ENCODE results near the gene LSM3. TPM values are rescaled to one million over a fixed set of nuclear protein-coding genes. Genes with fewer than 3 reads are reported as not detected.

The LSM3 gene
- total and polyA plus RNA-seq, 9 of the 15 experiments (the other 6 are each of a cell fraction or from before 2014, with no cell fraction given): 33.8 to 203 (median 61.2) TPM

DNA sequence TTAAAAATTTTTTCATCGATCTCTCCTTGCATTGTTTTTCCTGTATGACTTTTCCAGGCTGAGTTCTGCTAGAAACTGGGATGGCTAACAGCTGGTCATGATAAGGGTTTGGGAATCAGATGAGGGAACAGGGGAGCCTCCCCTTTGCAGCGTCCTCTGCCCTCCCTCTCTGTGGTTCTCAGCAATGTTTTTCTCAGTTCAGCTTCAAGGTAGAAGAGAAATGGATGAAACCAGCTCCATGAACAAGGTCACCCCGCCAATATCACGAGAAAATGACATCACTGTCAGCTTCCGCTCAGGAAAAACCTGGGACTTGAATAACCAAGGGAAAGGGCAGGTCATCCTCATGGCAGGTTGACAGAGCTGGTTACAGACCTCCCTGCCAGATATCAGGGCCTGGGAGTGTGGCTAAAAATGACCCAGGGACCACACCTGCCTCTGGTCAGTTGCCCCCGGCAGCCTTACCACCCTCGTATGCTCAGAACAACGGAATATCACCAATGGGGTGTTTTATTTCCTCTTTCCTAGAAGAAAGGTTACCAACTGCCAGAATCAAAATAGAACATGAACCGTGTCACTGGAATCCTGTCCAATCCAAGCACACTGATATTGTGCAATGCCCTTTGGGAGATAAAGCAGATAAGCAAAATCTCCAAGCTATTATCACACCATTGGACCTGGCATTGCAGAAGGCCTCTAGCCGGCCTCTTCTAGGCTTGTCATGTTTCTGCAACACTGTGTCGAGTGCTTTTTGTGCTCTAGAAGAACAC, 26.1 kb downstream of the LSM3 start (continued):
- TF ChIP-seq HEY1 (CRISPR knock-in tag; IDR thresholded peaks at IDR 0.05; ENCODE audit: borderline replicate concordance) (0 out of 2 replicates have a peak, but pooled peaks have one; percentile 13), ZKSCAN3 (CRISPR knock-in tag; IDR thresholded peaks at IDR 0.05) (no peak), HSF4 (CRISPR knock-in tag; IDR thresholded peaks at IDR 0.05; ENCODE audit: borderline replicate concordance) (no peak; the same call in 1 of the 2 replicates), PHB (CRISPR knock-in tag; IDR thresholded peaks at IDR 0.05) (no peak), RBM34 (IDR thresholded peaks at IDR 0.05; ENCODE audit: borderline replicate concordance, insufficient read depth, low read length) (no peak), ETV5 (CRISPR knock-in tag; IDR thresholded peaks at IDR 0.05; ENCODE audit: low read depth) (peak; percentile 64; the same call in 1 of the 2 replicates), ZC3H11A (IDR thresholded peaks at IDR 0.05; ENCODE audit: low read depth, low read length) (no peak), TSC22D4 (tag; IDR thresholded peaks at IDR 0.05) (no peak), ZNF12 (CRISPR knock-in tag; IDR thresholded peaks at IDR 0.05) (no peak), SMARCC2 (IDR thresholded peaks at IDR 0.05; ENCODE audit: low read depth) (0 out of 2 replicates have a peak, but pooled peaks have one; percentile 48), ASH1L (IDR thresholded peaks at IDR 0.05; ENCODE audit: borderline replicate concordance, low read depth, partially characterized antibody) (no peak), NCOR1 (IDR thresholded peaks at IDR 0.05) (peak; percentile 42), HDAC8 (tag; IDR thresholded peaks at IDR 0.05) (no peak), RBBP5 (IDR thresholded peaks at IDR 0.05; ENCODE audit: borderline replicate concordance, insufficient read depth, low read length, poor library complexity, severe bottlenecking) (no peak), KDM5B (IDR thresholded peaks at IDR 0.05; ENCODE audit: insufficient replicate concordance, low read depth, low read length) (no peak), ZNF76 (CRISPR knock-in tag; IDR thresholded peaks at IDR 0.05; ENCODE audit: borderline replicate concordance) (peak; percentile 74), TFAM (CRISPR knock-in tag; conservative IDR thresholded peaks at IDR 0.05) (no peak)
- TF ChIP-seq, protein P1, sequence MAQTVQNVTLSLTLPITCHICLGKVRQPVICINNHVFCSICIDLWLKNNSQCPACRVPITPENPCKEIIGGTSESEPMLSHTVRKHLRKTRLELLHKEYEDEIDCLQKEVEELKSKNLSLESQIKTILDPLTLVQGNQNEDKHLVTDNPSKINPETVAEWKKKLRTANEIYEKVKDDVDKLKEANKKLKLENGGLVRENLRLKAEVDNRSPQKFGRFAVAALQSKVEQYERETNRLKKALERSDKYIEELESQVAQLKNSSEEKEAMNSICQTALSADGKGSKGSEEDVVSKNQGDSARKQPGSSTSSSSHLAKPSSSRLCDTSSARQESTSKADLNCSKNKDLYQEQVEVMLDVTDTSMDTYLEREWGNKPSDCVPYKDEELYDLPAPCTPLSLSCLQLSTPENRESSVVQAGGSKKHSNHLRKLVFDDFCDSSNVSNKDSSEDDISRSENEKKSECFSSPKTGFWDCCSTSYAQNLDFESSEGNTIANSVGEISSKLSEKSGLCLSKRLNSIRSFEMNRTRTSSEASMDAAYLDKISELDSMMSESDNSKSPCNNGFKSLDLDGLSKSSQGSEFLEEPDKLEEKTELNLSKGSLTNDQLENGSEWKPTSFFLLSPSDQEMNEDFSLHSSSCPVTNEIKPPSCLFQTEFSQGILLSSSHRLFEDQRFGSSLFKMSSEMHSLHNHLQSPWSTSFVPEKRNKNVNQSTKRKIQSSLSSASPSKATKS (CRISPR knock-in tag; IDR thresholded peaks at IDR 0.05): no peak
- TF ChIP-seq, protein P2, sequence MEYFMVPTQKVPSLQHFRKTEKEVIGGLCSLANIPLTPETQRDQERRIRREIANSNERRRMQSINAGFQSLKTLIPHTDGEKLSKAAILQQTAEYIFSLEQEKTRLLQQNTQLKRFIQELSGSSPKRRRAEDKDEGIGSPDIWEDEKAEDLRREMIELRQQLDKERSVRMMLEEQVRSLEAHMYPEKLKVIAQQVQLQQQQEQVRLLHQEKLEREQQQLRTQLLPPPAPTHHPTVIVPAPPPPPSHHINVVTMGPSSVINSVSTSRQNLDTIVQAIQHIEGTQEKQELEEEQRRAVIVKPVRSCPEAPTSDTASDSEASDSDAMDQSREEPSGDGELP (CRISPR knock-in tag; IDR thresholded peaks at IDR 0.05; ENCODE audit: borderline replicate concordance): peak; percentile 12; the same call in 1 of the 2 replicates
- TF ChIP-seq, protein P3, sequence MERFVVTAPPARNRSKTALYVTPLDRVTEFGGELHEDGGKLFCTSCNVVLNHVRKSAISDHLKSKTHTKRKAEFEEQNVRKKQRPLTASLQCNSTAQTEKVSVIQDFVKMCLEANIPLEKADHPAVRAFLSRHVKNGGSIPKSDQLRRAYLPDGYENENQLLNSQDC (CRISPR knock-in tag; IDR thresholded peaks at IDR 0.05): no peak
- TF ChIP-seq, protein P4, sequence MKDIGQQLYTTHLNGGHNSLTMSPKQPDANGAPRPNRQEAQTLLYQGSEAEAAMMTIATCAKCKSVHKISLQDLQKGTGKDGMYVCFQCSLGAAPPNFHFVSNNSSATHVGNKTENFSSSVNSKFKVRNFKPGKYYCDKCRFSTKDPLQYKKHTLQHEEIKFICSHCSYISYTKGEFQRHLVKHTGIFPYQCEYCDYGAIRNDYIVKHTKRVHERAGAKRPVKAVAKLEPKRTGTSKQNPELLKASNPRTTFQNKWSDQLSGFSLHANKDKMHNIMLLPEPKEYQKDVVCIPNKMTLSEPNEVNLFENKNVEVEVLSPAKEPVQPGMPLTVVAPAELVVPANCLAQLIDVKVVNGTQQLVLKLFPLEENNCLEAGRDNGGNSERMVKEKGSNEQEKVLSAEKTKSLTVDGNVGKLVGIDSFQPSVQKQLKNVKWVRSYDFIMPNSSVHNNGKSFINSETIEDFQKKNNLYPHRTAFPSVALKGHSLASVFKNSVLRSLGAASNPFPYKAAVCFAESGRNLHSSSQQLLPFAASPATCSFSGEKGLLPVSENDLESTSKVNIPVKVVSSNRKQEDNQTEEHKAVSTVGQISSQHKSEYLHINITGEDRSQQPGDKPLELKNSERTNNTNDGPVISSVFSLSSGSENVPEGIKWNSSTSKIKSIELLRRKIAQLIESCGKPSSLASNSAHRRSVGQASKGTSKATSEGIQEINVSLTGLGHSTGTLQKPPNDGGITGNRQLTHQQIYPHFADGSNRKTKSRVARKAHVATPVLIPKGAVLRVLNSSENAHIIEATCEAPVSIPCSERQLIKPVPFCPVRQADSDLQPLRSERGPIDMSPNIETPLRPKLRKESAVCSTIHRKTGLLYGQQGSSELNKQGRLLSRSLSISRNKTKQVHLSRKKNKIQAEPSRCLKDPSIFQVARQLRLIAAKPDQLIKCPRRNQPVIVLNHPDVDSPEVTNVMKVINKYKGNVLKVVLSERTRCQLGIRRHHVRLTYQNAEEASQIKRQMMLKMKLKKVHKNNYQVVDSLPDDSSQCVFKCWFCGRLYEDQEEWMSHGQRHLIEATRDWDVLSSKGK (CRISPR knock-in tag; IDR thresholded peaks at IDR 0.05): no peak

All from K562 (cell line).